Choroid plexus epithelial cell (primary cell): ENCODE measurements around the gene EFCAB11.
A peak's percentile ranks its signal among the peaks of the same experiment; 100 is the strongest.

ENCODE experiments used
- DNase-seq: peaks from one replicate; pipeline ENCODE4 v3.0.0-alpha.2; 2010; ENCODE audit warnings: low read depth
- H3K4me3 ChIP-seq: 2 replicates; pipeline ENCODE4 v1.5.1; 2011; ENCODE audit warnings: low read depth, mild to moderate bottlenecking, control low read depth, low read length, moderate library complexity
- TF ChIP-seq, protein P1 (sequence below): conservative IDR thresholded peaks from 2 replicates; pipeline ENCODE4 v1.5.1; 2011; ENCODE audit warnings: low read depth, mild to moderate bottlenecking, control low read depth, inconsistent platforms, low read length, moderate library complexity

Gene EFCAB11

DNA sequence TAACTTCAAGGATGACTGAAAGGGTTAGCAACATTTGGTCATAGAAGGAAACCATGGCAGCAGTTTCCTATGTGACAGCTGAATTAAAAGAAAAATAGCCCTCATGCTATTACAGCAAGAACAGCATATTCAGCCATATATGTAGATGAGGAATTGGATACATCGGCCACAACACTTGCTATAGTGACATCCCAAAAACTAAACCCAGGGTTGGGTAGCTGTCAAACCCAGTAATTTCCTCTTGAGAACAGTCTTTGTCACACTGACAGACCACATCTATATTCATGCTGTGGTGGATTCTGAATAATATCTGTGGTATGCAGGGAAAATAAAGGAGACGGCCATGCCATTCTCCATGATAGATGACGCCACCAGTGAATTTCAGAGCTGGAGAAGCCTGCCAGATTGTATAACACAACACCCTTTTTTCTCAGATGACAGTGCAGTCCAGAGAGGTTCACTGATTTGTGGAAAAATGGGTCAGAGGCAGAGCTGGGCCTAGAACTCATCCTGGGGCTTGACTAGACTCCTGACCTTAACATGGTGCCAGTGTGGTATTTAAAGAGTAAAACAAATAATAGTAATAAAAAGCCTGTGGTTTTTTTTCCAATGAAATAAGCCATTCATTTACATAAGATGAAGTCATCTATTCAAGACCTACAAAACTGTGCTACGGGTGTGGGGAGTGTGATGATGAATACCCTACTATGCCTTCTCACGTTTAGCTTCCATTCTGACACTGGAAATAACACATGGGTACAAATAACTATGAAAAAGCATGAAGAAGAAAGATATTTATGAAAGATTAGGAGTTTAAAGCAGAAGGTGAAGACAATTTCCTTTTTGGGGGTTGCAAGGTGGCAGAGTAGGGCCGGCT, 32.3 kb downstream of the EFCAB11 start:
- DNase-seq = peak; percentile 93
- TF ChIP-seq, protein P1, sequence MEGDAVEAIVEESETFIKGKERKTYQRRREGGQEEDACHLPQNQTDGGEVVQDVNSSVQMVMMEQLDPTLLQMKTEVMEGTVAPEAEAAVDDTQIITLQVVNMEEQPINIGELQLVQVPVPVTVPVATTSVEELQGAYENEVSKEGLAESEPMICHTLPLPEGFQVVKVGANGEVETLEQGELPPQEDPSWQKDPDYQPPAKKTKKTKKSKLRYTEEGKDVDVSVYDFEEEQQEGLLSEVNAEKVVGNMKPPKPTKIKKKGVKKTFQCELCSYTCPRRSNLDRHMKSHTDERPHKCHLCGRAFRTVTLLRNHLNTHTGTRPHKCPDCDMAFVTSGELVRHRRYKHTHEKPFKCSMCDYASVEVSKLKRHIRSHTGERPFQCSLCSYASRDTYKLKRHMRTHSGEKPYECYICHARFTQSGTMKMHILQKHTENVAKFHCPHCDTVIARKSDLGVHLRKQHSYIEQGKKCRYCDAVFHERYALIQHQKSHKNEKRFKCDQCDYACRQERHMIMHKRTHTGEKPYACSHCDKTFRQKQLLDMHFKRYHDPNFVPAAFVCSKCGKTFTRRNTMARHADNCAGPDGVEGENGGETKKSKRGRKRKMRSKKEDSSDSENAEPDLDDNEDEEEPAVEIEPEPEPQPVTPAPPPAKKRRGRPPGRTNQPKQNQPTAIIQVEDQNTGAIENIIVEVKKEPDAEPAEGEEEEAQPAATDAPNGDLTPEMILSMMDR = no peak
- no peak overlapping the region for H3K4me3 ChIP-seq

DNA sequence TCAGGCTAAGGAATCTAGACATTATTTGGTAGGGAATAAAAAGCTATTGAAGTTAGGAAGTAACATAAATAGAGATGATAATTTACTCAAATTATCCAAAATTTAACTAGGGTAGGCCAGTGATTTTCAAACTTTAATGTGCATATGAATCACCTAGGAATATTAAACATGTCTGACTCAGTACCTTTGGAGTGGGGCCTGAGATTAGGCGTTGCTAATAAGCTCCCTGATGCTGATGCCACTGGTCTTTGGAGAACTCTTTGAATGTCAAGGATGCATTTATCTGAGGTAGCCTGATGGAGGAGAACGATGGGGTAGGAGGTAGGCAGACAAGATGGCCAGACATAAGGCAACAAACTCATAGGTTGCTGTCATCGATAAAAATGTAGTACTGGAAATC, 33.2 kb downstream of the EFCAB11 start:
- no peak for DNase-seq
- TF ChIP-seq, protein P1 = no peak
- no peak overlapping the region for H3K4me3 ChIP-seq

DNA sequence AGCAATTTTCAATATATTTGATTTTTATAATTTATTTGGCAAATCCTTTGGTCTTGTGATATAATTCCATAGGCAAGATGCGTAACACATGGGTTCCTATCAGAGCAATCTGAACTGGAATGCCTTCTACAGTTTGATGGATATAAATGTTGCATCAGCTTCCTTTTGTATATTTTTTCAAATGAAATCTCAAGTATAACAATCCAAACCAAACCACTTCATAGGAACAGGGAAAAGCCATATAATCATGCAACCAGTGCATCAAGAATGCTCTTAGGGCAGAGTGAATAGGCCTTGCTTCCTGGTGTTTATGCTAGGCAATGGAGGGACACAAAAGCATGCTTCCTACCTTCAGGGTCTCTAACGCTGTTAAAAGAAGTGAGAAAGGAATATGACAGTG, 34.5 kb downstream of the EFCAB11 start:
- no peak for DNase-seq
- H3K4me3 ChIP-seq = no peak overlapping the region
- TF ChIP-seq, protein P1 = no peak

DNA sequence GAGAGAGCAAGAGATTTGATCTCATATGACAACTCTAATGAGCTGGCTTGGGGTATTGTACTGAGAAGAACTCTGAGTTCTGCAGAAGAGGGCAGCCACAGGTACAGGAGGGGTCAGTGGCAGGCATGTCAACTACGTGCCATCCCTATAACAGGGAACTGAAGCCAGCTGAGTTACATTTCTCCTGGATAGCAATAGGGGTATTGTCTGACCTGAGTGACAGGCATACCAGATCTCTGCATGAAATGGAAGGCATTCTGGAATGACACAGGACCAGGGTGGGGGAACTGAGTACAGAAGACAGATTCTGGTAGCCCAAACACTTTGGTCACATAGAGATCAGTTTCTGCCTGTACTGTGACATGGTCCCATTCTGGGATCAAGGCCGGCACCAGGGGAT, 35.8 kb downstream of the EFCAB11 start:
- H3K4me3 ChIP-seq = no peak overlapping the region
- TF ChIP-seq, protein P1 = no peak
- DNase-seq = no peak

DNA sequence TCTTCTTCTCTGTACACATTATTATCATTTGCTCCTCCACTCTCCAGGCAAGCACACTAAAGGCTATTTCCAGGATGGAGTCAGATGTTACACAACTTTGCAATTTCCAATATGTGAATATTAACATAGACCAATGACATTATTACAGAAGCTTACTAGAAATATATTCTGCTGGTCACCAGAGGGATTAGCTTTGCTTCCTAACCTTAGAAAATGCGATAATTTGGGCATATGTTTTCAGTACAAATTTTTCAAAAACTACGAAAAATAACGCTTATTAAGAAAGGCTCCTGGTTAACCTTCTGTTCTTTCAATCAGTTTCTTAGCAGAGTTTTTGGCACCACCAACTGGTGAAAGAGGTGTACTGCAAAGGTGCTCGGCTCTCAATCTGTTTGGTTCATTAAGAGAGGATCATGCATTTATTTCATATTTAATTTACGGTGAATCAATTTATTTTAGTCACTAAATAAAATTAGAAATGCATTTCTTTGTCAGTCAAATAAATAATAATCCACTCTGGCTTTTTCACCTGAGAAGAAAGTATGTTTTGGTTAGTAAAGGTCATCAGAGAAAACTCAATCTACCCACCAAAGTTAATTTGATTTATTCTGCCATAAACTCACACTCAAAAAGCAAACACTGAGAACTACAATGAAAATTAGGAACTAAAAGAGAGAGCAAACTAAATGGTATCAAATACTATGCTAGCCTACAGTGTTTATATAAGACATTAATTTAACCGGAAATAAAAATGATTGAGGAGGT, 39.2 kb downstream of the EFCAB11 start:
- H3K4me3 ChIP-seq = peak overlapping the region; percentile 11
- TF ChIP-seq, protein P1 = peak; percentile 90
- peak; percentile 89 for DNase-seq

DNA sequence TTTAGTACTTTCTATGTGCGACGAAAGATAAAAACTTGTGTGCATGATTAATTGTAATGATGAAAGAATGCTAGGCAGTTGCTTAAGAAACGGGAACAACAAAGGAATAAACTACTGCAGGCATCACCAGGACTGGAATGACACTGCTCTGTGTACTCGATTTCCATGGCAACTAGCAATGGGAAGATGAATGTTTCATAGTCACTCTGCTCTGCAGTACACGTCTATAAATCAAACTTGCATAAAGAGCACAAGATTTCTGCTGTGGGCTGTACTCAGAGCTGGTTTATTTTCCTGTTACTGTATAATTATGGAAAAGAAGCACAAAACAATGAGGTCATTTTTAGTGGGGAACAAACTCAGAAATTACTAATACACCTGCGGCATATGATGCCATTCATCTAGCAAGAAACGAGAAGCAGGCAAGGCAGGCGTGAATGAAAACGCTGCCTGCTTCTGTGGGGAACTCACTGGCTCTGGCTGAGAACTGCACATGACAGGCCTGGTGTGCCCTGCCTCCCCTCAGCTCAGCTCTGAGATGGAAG, 41.8 kb downstream of the EFCAB11 start:
- TF ChIP-seq, protein P1 = no peak
- no peak overlapping the region for H3K4me3 ChIP-seq
- peak; percentile 98 for DNase-seq
